ENCODE data around the gene ZNF121.
"Not testable (repeated sequence)": the region's sequence is repeated elsewhere in the genome, so short reads cannot be mapped to it uniquely, and the experiment has no call there.

GRCh38 chr19:9582081-9582725 lies 2.1 kb downstream of the ZNF121 start:
- TF ChIP-seq POLR2AphosphoS5 (IDR thresholded peaks at IDR 0.05; ENCODE audit: borderline replicate concordance, low read depth, low read length); EZH2 (IDR thresholded peaks at IDR 0.05): not testable (repeated sequence)

Data from SK-N-MC (cell line).